K562 (cell line): ENCODE results near the gene WWOX. TPM values are rescaled to one million over a fixed set of nuclear protein-coding genes. Genes with fewer than 3 reads are reported as not detected.

ENCODE experiments used
- CBFA2T3 ChIP-seq: fragments of 450-650 bp; IDR thresholded peaks from 2 replicates; pipeline ENCODE4 v1.6.1; 2017
- ELF1 ChIP-seq: fragments of 200-800 bp; sonication (Bioruptor generic); IDR thresholded peaks from 2 replicates; pipeline ENCODE4 v1.6.1; 2016; ENCODE audit warnings: missing genetic modification characterization, missing compliant biosample characterization
- LARP7 ChIP-seq: fragments of 450-650 bp; IDR thresholded peaks from 2 replicates; pipeline ENCODE4 v1.6.1; 2016
- MYC ChIP-seq, 2 experiments: fragments of 250-450 bp in 1 of 2; sonication (Bioruptor Pico) in 1 of 2; IDR thresholded peaks; 2 replicates each; pipeline versions ENCODE4 v1.5.1 to v1.6.1; 2012 to 2021; ENCODE audit warnings: low read depth in 2 of 2, borderline replicate concordance in 1 of 2, improper control_type of control experiment in 1 of 2, low read length in 1 of 2, mild to moderate bottlenecking in 1 of 2, moderate library complexity in 1 of 2
- NR2C1 ChIP-seq, 2 experiments: fragments of 450-650 bp; IDR thresholded peaks; 2 replicates each; pipeline ENCODE4 v1.6.1; 2017; ENCODE audit warnings: mild to moderate bottlenecking in 2 of 2, antibody characterized with exemption in 1 of 2, inconsistent platforms in 1 of 2, missing compliant biosample characterization in 1 of 2, missing genetic modification characterization in 1 of 2
- POLR2H ChIP-seq: IDR thresholded peaks from 2 replicates; pipeline ENCODE4 v1.6.1; 2016; ENCODE audit warnings: missing genetic modification characterization, low read depth, mild to moderate bottlenecking, control low read depth, missing compliant biosample characterization, moderate library complexity
- SIRT6 ChIP-seq: IDR thresholded peaks from one replicate; pipeline ENCODE4 v1.6.1; 2012; ENCODE audit warnings: low read depth, mild to moderate bottlenecking, control low read depth, inconsistent platforms, low read length, moderate library complexity
- SPI1 ChIP-seq: IDR thresholded peaks from 2 replicates; pipeline ENCODE4 v1.6.1; 2011; ENCODE audit warnings: low read depth, low read length, control low read depth, borderline replicate concordance
- TEAD4 ChIP-seq, 2 experiments: sonication (generic) in 1 of 2; formaldehyde crosslinking in 1 of 2; IDR thresholded peaks; 2 replicates each; pipeline versions ENCODE4 v1.6.1 to v1.8.0; 2012 to 2022; ENCODE audit warnings: borderline replicate concordance in 1 of 2, inconsistent platforms in 1 of 2, low read length in 1 of 2, mild to moderate bottlenecking in 1 of 2, missing genetic modification reagents in 1 of 2
- TOE1 ChIP-seq, 2 experiments: fragments of 450-650 bp in 1 of 2; sonication (generic) in 1 of 2; formaldehyde crosslinking in 1 of 2; IDR thresholded peaks; 2 replicates each; pipeline versions ENCODE4 v1.7.1 to v1.8.0; 2016 to 2022; ENCODE audit warnings: borderline replicate concordance in 2 of 2, mild to moderate bottlenecking in 2 of 2, antibody characterized with exemption in 1 of 2, inconsistent platforms in 1 of 2, low read depth in 1 of 2, missing genetic modification reagents in 1 of 2, moderate library complexity in 1 of 2
- XRCC4 ChIP-seq: IDR thresholded peaks from one replicate; pipeline ENCODE4 v1.6.1; 2011; ENCODE audit not compliant: insufficient read depth, insufficient read length; ENCODE audit errors: extremely low read depth
- ZNF3 ChIP-seq: fragments of 250-450 bp; sonication (Bioruptor Pico); IDR thresholded peaks from 2 replicates; pipeline ENCODE4 v1.5.0; 2021; ENCODE audit warnings: mild to moderate bottlenecking, moderate library complexity
- polyA plus RNA-seq, 8 experiments: library from polyadenylated mRNA; depleted of rRNA in 4 of 8; stranded (reverse) in 5 of 8; unstranded in 3 of 8; fragments of >200 nt; fragmentation: Nextera tagmentation in 2 of 8; fragmentation: Illumina TruSeq in 1 of 8; extraction: Ambion mirVana in 2 of 8; extraction: Trizol in 1 of 8; gene quantifications; 2 replicates each; pipeline versions ENCODE4 v1.2.1 to v1.2.3, GENCODE V29; 2011 to 2014; ENCODE audit warnings: inconsistent platforms in 1 of 8, missing spikeins in 1 of 8
- total RNA-seq, 7 experiments: library from RNA; depleted of rRNA in 6 of 7; stranded (reverse); fragments of >200 nt in 6 of 7; fragmentation: Illumina TruSeq in 2 of 7; extraction: Trizol in 2 of 7; gene quantifications; 2 replicates each; pipeline versions ENCODE4 v1.2.1 to v1.2.3, GENCODE V29; 2011 to 2021; ENCODE audit warnings: low replicate concordance in 1 of 7
- TF ChIP-seq, protein P1 (sequence below), 2 experiments: fragments of 450-650 bp in 1 of 2; sonication (generic) in 1 of 2; formaldehyde crosslinking in 1 of 2; IDR thresholded peaks; 2 replicates each; pipeline versions ENCODE4 v1.7.1 to v1.9.0; 2016 to 2022; ENCODE audit warnings: inconsistent platforms in 1 of 2, mild to moderate bottlenecking in 1 of 2, missing genetic modification reagents in 1 of 2
- TF ChIP-seq, protein P2 (sequence below): fragments of 450-650 bp; formaldehyde crosslinking; IDR thresholded peaks from 2 replicates; pipeline ENCODE4 v1.4.0; 2020; ENCODE audit warnings: mild to moderate bottlenecking, moderate library complexity

Gene WWOX
- total and polyA plus RNA-seq, 9 of the 15 experiments (the other 6 are each of a cell fraction or from before 2014, with no cell fraction given), result 1.6 to 22.7 (median 8.1) TPM

- TF ChIP-seq, protein P1, sequence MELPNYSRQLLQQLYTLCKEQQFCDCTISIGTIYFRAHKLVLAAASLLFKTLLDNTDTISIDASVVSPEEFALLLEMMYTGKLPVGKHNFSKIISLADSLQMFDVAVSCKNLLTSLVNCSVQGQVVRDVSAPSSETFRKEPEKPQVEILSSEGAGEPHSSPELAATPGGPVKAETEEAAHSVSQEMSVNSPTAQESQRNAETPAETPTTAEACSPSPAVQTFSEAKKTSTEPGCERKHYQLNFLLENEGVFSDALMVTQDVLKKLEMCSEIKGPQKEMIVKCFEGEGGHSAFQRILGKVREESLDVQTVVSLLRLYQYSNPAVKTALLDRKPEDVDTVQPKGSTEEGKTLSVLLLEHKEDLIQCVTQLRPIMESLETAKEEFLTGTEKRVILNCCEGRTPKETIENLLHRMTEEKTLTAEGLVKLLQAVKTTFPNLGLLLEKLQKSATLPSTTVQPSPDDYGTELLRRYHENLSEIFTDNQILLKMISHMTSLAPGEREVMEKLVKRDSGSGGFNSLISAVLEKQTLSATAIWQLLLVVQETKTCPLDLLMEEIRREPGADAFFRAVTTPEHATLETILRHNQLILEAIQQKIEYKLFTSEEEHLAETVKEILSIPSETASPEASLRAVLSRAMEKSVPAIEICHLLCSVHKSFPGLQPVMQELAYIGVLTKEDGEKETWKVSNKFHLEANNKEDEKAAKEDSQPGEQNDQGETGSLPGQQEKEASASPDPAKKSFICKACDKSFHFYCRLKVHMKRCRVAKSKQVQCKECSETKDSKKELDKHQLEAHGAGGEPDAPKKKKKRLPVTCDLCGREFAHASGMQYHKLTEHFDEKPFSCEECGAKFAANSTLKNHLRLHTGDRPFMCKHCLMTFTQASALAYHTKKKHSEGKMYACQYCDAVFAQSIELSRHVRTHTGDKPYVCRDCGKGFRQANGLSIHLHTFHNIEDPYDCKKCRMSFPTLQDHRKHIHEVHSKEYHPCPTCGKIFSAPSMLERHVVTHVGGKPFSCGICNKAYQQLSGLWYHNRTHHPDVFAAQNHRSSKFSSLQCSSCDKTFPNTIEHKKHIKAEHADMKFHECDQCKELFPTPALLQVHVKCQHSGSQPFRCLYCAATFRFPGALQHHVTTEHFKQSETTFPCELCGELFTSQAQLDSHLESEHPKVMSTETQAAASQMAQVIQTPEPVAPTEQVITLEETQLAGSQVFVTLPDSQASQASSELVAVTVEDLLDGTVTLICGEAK (IDR thresholded peaks at IDR 0.05), result peak; percentile 65
- TF ChIP-seq, protein P1 (CRISPR knock-in tag; IDR thresholded peaks at IDR 0.05), result no peak
- TF ChIP-seq CBFA2T3 (peak; percentile 83), TEAD4 (IDR thresholded peaks at IDR 0.05; ENCODE audit: low read length) (peak; percentile 45; the same call in 1 of the 2 replicates), TEAD4 (CRISPR knock-in tag; IDR thresholded peaks at IDR 0.05; ENCODE audit: borderline replicate concordance) (no peak), LARP7 (no peak), NR2C1 (IDR thresholded peaks at IDR 0.05) (no peak; the same call in 1 of the 2 replicates), NR2C1 (tag; IDR thresholded peaks at IDR 0.05) (0 out of 2 replicates have a peak, but pooled peaks have one; percentile 10), POLR2H (tag) (no peak), SIRT6 (no peak), ELF1 (tag) (peak; percentile 55), MYC (IDR thresholded peaks at IDR 0.05; ENCODE audit: low read depth, low read length) (no peak), MYC (CRISPR knock-in tag; IDR thresholded peaks at IDR 0.05; ENCODE audit: borderline replicate concordance, low read depth) (0 out of 2 replicates have a peak, but pooled peaks have one; percentile 23), ZNF3 (CRISPR knock-in tag) (no peak), TOE1 (IDR thresholded peaks at IDR 0.05; ENCODE audit: borderline replicate concordance) (peak; percentile 16; the same call in 1 of the 2 replicates), TOE1 (CRISPR knock-in tag; IDR thresholded peaks at IDR 0.05; ENCODE audit: borderline replicate concordance, low read depth) (no peak), XRCC4 (no peak), SPI1 (peak; percentile 3; the same call in 1 of the 2 replicates)
- TF ChIP-seq, protein P2, sequence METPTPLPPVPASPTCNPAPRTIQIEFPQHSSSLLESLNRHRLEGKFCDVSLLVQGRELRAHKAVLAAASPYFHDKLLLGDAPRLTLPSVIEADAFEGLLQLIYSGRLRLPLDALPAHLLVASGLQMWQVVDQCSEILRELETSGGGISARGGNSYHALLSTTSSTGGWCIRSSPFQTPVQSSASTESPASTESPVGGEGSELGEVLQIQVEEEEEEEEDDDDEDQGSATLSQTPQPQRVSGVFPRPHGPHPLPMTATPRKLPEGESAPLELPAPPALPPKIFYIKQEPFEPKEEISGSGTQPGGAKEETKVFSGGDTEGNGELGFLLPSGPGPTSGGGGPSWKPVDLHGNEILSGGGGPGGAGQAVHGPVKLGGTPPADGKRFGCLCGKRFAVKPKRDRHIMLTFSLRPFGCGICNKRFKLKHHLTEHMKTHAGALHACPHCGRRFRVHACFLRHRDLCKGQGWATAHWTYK (CRISPR knock-in tag), result 0 out of 2 replicates have a peak, but pooled peaks have one; percentile 46
Observed at GRCh38 chr16:78742501-78743283, 643.2 kb downstream of the WWOX start (continued).
